ENCODE data around the gene ZNF493. TPM values are rescaled to one million over a fixed set of nuclear protein-coding genes. Genes with fewer than 3 reads are reported as not detected.

ZNF493 gene
- total and polyA plus RNA-seq, 4 donors = 3.5 to 147 (median 15.2) TPM

GRCh38 chr19:21466627-21467026, 69.7 kb downstream of the ZNF493 start:
- no peak for TF ChIP-seq CTCF (IDR thresholded peaks at IDR 0.05; ENCODE audit: control extremely low read depth, extremely low read depth)
- H3K36me3 ChIP-seq (ENCODE audit: control insufficient read depth in 4 of 4, insufficient read depth in 4 of 4, low read length in 4 of 4) = no peaks in the 10 kb centered on the region
- ATAC-seq (ENCODE audit: insufficient read depth, low FRiP score) = no peak
- 84 to 86% methylated on average over 8 of the region's 8 CpGs for WGBS, 2 donors
- no peaks in the 10 kb centered on the region for H3K27me3 ChIP-seq (ENCODE audit: control insufficient read depth in 3 of 3, insufficient read depth in 3 of 3, low read length in 2 of 3)
- no peak for DNase-seq
- no peak overlapping the region for H3K4me3 ChIP-seq
- peaks cover 0 to 29% (median 0%) of the 10 kb centered on the region in 4 donors for H3K9me3 ChIP-seq (ENCODE audit: control insufficient read depth in 4 of 4, insufficient read depth in 3 of 4, low read length in 3 of 4)
- no peak overlapping the region for H3K9ac ChIP-seq (ENCODE audit: insufficient read depth in 1 of 2, low read length in 2 of 2)
- H3K4me1 ChIP-seq (ENCODE audit: control insufficient read depth in 5 of 5, insufficient read depth in 5 of 5, low read length in 5 of 5) = peaks cover 0 to 4% (median 0%) of the 10 kb centered on the region in 5 donors
- H3K27ac ChIP-seq (ENCODE audit: low read depth in 1 of 2, low read length in 1 of 2) = no peak overlapping the region

- TF ChIP-seq CTCF (IDR thresholded peaks at IDR 0.05; ENCODE audit: control extremely low read depth, extremely low read depth) = no peak
- Histone ChIP-seq H3K27ac (ENCODE audit: low read depth in 1 of 2, low read length in 1 of 2) (no peak overlapping the region), H3K27me3 (ENCODE audit: control insufficient read depth in 3 of 3, insufficient read depth in 3 of 3, low read length in 2 of 3) (no peaks in the 10 kb centered on the region), H3K4me1 (ENCODE audit: control insufficient read depth in 5 of 5, insufficient read depth in 5 of 5, low read length in 5 of 5) (no peaks in the 10 kb centered on the region), H3K4me3 (no peak overlapping the region), H3K36me3 (ENCODE audit: control insufficient read depth in 4 of 4, insufficient read depth in 4 of 4, low read length in 4 of 4) (no peaks in the 10 kb centered on the region), H3K9me3 (ENCODE audit: control insufficient read depth in 4 of 4, insufficient read depth in 3 of 4, low read length in 3 of 4) (peaks cover 0 to 16% (median 0%) of the 10 kb centered on the region in 4 donors), H3K9ac (ENCODE audit: insufficient read depth in 1 of 2, low read length in 2 of 2) (no peak overlapping the region)
- WGBS, 2 donors = 76 to 79% methylated on average over 5 of the region's 5 CpGs
- ATAC-seq (ENCODE audit: insufficient read depth, low FRiP score) (no peak), DNase-seq (no peak)
These were observed 71.9 kb downstream of the ZNF493 start for GRCh38 chr19:21468791-21469190.

- no peak overlapping the region for H3K4me3 ChIP-seq
- no peak overlapping the region for H3K9ac ChIP-seq (ENCODE audit: insufficient read depth in 1 of 2, low read length in 2 of 2)
- DNase-seq = peak in 1 of 3 donors; percentile 35
- peaks cover 0 to 13% (median 0%) of the 10 kb centered on the region in 4 donors for H3K9me3 ChIP-seq (ENCODE audit: control insufficient read depth in 4 of 4, insufficient read depth in 3 of 4, low read length in 3 of 4)
- peaks cover 0 to 5% (median 2%) of the 10 kb centered on the region in 5 donors for H3K4me1 ChIP-seq (ENCODE audit: control insufficient read depth in 5 of 5, insufficient read depth in 5 of 5, low read length in 5 of 5)
- no peak overlapping the region for H3K27ac ChIP-seq (ENCODE audit: low read depth in 1 of 2, low read length in 1 of 2)
- H3K27me3 ChIP-seq (ENCODE audit: control insufficient read depth in 3 of 3, insufficient read depth in 3 of 3, low read length in 2 of 3) = no peaks in the 10 kb centered on the region
- no peak for ATAC-seq (ENCODE audit: insufficient read depth, low FRiP score)
- no peaks in the 10 kb centered on the region for H3K36me3 ChIP-seq (ENCODE audit: control insufficient read depth in 4 of 4, insufficient read depth in 4 of 4, low read length in 4 of 4)
- TF ChIP-seq CTCF (IDR thresholded peaks at IDR 0.05; ENCODE audit: control extremely low read depth, extremely low read depth) = no peak
These were observed 75.6 kb downstream of the ZNF493 start for GRCh38 chr19:21472507-21472906.

GRCh38 chr19:21474671-21475181, 77.8 kb downstream of the ZNF493 start:
- no peak overlapping the region for H3K27ac ChIP-seq (ENCODE audit: low read depth in 1 of 2, low read length in 1 of 2)
- DNase-seq = peak; percentile 95 to 96 (median 95)
- H3K4me1 ChIP-seq (ENCODE audit: control insufficient read depth in 5 of 5, insufficient read depth in 5 of 5, low read length in 5 of 5) = peaks cover 0 to 5% (median 2%) of the 10 kb centered on the region in 5 donors
- WGBS, 2 donors = 1 to 2% methylated on average over 37 of the region's 37 CpGs
- H3K27me3 ChIP-seq (ENCODE audit: control insufficient read depth in 3 of 3, insufficient read depth in 3 of 3, low read length in 2 of 3) = no peaks in the 10 kb centered on the region
- H3K36me3 ChIP-seq (ENCODE audit: control insufficient read depth in 4 of 4, insufficient read depth in 4 of 4, low read length in 4 of 4) = no peaks in the 10 kb centered on the region
- ATAC-seq (ENCODE audit: insufficient read depth, low FRiP score) = peak; percentile 94
- peak overlapping the region; percentile 48 to 84 for H3K9ac ChIP-seq (ENCODE audit: insufficient read depth in 1 of 2, low read length in 2 of 2)
- peak overlapping the region; percentile 18 for H3K4me3 ChIP-seq
- peaks cover 0 to 11% (median 0%) of the 10 kb centered on the region in 4 donors for H3K9me3 ChIP-seq (ENCODE audit: control insufficient read depth in 4 of 4, insufficient read depth in 3 of 4, low read length in 3 of 4)
- no peak for TF ChIP-seq CTCF (IDR thresholded peaks at IDR 0.05; ENCODE audit: control extremely low read depth, extremely low read depth)
